Measurements from ENCODE around the gene SLC22A3. TPM values are rescaled to one million over a fixed set of nuclear protein-coding genes. Genes with fewer than 3 reads are reported as not detected.

The SLC22A3 gene
- total and polyA plus RNA-seq, 2 of the 13 experiments (the other 11 are each of a cell fraction or from before 2014, with no cell fraction given), result 12.0 to 31.5 TPM

DNA sequence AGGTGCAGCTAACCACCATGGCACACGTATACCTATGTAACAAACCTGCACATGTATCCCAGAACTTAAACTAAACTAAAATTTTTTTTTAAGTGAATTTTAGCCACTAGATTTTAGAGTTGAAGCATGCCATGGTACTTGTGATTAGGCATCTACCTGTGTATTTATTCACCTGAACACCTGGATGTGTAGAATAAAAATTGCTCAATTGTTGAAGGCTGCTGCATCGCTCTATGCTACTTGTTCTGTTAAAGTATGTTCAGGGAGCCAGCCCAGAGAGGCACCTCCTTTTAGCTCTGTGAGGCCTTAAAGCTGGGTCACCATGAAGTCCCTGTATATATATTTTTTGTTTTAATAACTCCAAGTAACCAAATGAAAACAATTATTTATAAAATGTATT lies 28.3 kb downstream of the SLC22A3 start:
- FAIRE-seq (no peak), ATAC-seq (no peak), DNase-seq (ENCODE audit: low spot score) (no peak)
- 85% methylated on average over 2 of the region's 2 CpGs for WGBS (ENCODE audit: low lambda C conversion rate)
- intact Hi-C loops (cut with micrococcal nuclease; ENCODE audit: unreplicated experiment) (no loop called here), in situ Hi-C loops (cut with HindIII; ENCODE audit: extremely low pct_ligation_motif_present, low pct_unique_long_range_greater_than_20kb) (no loop called here)
- no peak overlapping the region for H3K4me2 ChIP-seq (ENCODE audit: low read depth, low read length)
- H3K79me2 ChIP-seq (ENCODE audit: insufficient read depth, low read length), result peaks cover 48% of the 10 kb centered on the region
- POLR2A ChIA-PET, result no interaction called here
- H3K36me3 ChIP-seq (replicated peaks in 1 of 2; ENCODE audit: control insufficient read depth in 1 of 2, insufficient read depth in 2 of 2, low read length in 2 of 2), result no peaks in the 10 kb centered on the region
- H2AFZ ChIP-seq (ENCODE audit: low read length), result no peak overlapping the region
- CTCF ChIA-PET (ENCODE audit: low intra/inter-chr PET ratio, low total read pairs), result no interaction called here
- peaks cover 39% of the 10 kb centered on the region for H3K4me1 ChIP-seq (ENCODE audit: insufficient read depth, low read length)
- BruUV-seq (replicated peaks), result no TSS peak
- H3K27ac ChIP-seq (ENCODE audit: extremely low read length, insufficient read depth, low read length), result no peak overlapping the region
- H3K9ac ChIP-seq (ENCODE audit: insufficient read depth, low read depth, low read length), result no peak overlapping the region
- H3K9me3 ChIP-seq (ENCODE audit: low read length), result no peaks in the 10 kb centered on the region
- H3K27me3 ChIP-seq (ENCODE audit: control insufficient read depth in 1 of 2, insufficient read depth in 2 of 2, low read length in 2 of 2), result no peaks in the 10 kb centered on the region
- H4K20me1 ChIP-seq (ENCODE audit: insufficient read depth, low read length), result no peaks in the 10 kb centered on the region
- TF ChIP-seq CBX5 (CRISPR knock-in tag; IDR thresholded peaks at IDR 0.05; ENCODE audit: borderline replicate concordance), result no peak
- TF ChIP-seq, protein P1, sequence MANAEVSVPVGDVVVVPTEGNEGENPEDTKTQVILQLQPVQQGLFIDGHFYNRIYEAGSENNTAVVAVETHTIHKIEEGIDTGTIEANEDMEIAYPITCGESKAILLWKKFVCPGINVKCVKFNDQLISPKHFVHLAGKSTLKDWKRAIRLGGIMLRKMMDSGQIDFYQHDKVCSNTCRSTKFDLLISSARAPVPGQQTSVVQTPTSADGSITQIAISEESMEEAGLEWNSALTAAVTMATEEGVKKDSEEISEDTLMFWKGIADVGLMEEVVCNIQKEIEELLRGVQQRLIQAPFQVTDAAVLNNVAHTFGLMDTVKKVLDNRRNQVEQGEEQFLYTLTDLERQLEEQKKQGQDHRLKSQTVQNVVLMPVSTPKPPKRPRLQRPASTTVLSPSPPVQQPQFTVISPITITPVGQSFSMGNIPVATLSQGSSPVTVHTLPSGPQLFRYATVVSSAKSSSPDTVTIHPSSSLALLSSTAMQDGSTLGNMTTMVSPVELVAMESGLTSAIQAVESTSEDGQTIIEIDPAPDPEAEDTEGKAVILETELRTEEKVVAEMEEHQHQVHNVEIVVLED (CRISPR knock-in tag; IDR thresholded peaks at IDR 0.05; ENCODE audit: borderline replicate concordance), result no peak
- no peak for TF ChIP-seq ZFP36L2 (CRISPR knock-in tag; IDR thresholded peaks at IDR 0.05)
- TF ChIP-seq, protein P2, sequence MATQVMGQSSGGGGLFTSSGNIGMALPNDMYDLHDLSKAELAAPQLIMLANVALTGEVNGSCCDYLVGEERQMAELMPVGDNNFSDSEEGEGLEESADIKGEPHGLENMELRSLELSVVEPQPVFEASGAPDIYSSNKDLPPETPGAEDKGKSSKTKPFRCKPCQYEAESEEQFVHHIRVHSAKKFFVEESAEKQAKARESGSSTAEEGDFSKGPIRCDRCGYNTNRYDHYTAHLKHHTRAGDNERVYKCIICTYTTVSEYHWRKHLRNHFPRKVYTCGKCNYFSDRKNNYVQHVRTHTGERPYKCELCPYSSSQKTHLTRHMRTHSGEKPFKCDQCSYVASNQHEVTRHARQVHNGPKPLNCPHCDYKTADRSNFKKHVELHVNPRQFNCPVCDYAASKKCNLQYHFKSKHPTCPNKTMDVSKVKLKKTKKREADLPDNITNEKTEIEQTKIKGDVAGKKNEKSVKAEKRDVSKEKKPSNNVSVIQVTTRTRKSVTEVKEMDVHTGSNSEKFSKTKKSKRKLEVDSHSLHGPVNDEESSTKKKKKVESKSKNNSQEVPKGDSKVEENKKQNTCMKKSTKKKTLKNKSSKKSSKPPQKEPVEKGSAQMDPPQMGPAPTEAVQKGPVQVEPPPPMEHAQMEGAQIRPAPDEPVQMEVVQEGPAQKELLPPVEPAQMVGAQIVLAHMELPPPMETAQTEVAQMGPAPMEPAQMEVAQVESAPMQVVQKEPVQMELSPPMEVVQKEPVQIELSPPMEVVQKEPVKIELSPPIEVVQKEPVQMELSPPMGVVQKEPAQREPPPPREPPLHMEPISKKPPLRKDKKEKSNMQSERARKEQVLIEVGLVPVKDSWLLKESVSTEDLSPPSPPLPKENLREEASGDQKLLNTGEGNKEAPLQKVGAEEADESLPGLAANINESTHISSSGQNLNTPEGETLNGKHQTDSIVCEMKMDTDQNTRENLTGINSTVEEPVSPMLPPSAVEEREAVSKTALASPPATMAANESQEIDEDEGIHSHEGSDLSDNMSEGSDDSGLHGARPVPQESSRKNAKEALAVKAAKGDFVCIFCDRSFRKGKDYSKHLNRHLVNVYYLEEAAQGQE (IDR thresholded peaks at IDR 0.05; ENCODE audit: borderline replicate concordance in 1 of 2, low read depth in 1 of 2, low read length in 2 of 2), result no peak
- no peak for TF ChIP-seq GPN1 (CRISPR knock-in tag; IDR thresholded peaks at IDR 0.05; ENCODE audit: borderline replicate concordance)
- TF ChIP-seq IRF2 (CRISPR knock-in tag; IDR thresholded peaks at IDR 0.05), result no peak
- TF ChIP-seq, protein P3, sequence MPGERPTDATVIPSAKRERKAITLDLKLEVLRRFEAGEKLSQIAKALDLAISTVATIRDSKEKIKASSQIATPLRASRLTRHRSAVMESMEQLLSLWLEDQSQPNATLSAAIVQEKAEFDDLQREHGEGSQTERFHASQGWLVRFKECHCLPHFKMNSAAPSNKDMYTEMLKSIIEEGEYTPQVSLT (CRISPR knock-in tag; IDR thresholded peaks at IDR 0.05; ENCODE audit: borderline replicate concordance, low read depth), result no peak
- TF ChIP-seq HNRNPLL (IDR thresholded peaks at IDR 0.05; ENCODE audit: low read depth, low read length, poor library complexity, severe bottlenecking), result no peak
- TF ChIP-seq ASH2L (IDR thresholded peaks at IDR 0.05; ENCODE audit: insufficient read length, low read depth, low read length), result no peak
- TF ChIP-seq, protein P4, sequence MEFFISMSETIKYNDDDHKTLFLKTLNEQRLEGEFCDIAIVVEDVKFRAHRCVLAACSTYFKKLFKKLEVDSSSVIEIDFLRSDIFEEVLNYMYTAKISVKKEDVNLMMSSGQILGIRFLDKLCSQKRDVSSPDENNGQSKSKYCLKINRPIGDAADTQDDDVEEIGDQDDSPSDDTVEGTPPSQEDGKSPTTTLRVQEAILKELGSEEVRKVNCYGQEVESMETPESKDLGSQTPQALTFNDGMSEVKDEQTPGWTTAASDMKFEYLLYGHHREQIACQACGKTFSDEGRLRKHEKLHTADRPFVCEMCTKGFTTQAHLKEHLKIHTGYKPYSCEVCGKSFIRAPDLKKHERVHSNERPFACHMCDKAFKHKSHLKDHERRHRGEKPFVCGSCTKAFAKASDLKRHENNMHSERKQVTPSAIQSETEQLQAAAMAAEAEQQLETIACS (CRISPR knock-in tag; IDR thresholded peaks at IDR 0.05), result no peak
- TF ChIP-seq, protein P5, sequence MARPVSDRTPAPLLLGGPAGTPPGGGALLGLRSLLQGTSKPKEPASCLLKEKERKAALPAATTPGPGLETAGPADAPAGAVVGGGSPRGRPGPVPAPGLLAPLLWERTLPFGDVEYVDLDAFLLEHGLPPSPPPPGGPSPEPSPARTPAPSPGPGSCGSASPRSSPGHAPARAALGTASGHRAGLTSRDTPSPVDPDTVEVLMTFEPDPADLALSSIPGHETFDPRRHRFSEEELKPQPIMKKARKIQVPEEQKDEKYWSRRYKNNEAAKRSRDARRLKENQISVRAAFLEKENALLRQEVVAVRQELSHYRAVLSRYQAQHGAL (CRISPR knock-in tag; IDR thresholded peaks at IDR 0.05; ENCODE audit: not compliant biosample characterization), result no peak
- no peak overlapping the region for H3K4me3 ChIP-seq (replicated peaks in 1 of 3; ENCODE audit: insufficient read depth in 1 of 3, low read depth in 2 of 3, low read length in 3 of 3)

Data from HepG2 (cell line).